Cerebellar nuclear complex (tissue), 1 donor: Measurements from ENCODE around the gene HNRNPAB.
"Not testable (repeated sequence)": the region's sequence is repeated elsewhere in the genome, so short reads cannot be mapped to it uniquely, and the experiment has no call there.

ENCODE experiments used
- DNase-seq, 2 experiments: peaks; one replicate each; lab custom pipeline; 2025; lab: John Stamatoyannopoulos, UW

HNRNPAB gene

DNA sequence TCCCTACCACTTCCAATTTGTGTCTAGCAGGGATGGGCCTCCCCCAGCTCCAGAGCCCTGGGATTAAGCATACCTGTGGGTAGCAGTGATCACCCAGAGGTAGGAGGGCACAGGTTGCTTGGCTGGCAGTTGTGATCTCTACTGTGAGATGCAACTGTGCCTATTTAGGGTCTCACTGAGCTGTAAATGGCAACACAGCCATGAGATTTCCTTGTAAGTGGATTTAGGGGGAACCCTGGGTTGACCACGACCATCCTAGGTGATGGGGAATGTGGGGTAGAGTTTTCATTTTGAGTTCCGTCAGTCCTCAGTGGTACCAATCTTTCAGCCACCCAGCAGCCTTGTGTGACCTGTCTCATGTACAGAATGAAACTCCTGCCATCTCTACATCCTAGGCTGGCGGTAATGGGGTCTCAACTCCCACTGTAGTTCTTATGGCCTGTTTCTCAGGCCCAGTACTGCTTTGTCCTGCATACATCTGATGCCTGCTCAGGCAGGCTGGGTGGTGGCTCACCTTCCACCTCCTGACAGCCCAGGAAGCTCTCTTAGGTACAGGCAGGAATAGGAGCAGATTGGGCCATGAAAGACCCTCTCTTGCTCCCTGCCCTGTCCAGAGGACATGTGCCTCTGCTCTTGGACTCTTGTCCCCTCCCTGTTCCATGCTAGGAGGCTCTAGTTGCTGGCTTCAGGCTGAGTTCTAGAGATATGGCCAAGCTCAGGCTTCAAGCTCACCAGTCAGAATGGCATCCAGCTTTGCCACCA, 8.1 kb downstream of the HNRNPAB start:
- no peak for DNase-seq

GRCh38 chr5:178213003-178213461, 8.7 kb downstream of the HNRNPAB start:
- no peak for DNase-seq

- no peak for DNase-seq
These were observed 9.4 kb downstream of the HNRNPAB start for GRCh38 chr5:178213748-178214151.

- no peak for DNase-seq
These were observed 9.9 kb downstream of the HNRNPAB start for GRCh38 chr5:178214160-178214803.

DNA sequence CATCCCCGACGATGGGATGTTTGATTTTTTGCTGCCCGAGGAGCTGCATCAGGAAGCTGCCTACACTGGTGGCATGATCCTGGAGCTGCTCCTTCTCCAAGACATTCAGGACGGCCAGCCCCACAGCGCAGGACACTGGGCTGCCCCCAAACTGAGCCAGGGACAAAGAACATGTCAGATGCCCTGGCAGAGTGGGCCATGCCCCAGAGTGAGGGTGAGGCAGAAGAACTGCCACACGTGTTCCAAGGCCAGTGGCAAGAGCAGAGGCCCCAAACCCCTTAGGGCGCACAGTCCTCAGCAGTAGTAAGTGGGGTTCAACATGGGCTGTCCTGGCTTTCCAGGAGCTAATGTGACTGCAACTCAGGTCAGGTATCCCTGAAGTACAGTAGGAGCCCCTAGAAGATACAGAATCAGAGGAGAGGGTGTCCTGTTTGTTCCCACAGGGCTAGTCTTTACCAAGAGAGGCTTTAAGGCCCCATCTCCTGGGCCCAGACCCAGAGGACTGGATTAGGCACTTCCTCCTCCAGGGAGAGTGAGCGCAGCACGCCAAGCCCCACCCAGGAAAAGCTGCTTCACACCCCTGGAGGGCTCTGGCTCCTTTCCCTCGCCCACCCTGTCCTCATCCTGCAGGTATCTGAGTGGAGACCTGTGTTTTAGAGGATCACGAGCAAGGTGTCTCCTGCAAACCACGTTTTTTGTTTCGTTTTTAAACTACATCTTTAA, 11.1 kb downstream of the HNRNPAB start:
- no peak for DNase-seq

- no peak for DNase-seq
These were observed 11.8 kb downstream of the HNRNPAB start for GRCh38 chr5:178216088-178216534.

DNA sequence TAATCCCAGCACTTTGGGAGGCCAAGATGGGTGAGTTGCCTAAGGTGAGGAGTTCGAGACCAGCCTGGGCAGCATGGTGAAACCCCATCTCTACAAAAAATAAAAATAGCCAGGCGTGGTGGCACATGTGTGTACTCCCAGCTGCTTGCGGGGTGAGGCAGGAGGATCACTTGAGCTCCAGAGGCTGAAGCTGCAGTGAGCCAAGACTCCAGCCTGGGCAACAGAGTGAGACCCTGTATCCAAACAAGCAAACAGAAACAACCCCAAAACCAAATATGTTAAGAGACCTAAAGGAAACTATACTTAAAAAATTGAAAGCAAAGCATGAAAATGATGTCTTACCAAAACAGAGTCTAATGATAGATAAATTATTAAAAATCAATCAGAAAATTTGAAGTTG, 12.4 kb downstream of the HNRNPAB start:
- DNase-seq: no peak

- DNase-seq: no peak
These were observed 14.0 kb downstream of the HNRNPAB start for GRCh38 chr5:178218237-178218776.

DNA sequence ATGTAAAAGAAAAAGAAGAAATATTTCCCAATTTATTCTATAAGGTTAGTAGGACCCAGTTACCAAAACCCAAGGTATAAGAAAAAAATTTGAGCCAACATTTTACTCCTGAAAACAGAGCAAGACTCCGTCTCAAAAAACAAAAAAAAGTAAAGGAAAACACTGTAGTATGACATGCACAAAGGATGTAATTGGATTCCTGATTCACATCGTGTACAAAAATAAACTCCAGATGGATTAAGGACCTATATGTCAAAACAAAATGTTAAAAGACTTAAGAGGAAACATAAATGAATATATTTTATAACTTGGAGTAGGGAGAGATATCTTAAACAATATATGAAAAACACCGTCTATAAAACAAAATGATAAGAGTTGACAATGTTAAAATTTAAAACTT, 14.5 kb downstream of the HNRNPAB start:
- no peak for DNase-seq

DNA sequence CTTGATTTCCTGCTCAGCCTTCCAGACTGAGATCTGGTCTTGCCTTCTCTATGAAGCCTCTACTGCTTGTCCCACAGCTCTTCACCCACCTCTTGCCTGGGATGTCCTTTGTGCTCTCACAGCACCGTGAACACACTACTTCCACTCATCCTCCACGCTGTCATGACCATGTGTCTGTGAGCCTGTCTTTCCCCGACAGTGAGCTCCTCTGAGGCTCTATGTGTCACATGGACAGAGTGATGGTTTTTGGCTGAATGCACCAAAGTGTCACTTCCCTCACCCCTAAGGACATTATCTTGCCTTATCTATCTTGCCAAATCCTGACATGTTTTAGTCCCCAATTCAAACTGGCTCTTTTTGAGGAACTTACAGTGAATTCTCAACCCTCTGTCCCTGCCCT, 16.9 kb downstream of the HNRNPAB start:
- DNase-seq: no peak

GRCh38 chr5:178221853-178222252, 17.5 kb downstream of the HNRNPAB start:
- DNase-seq: no peak

- DNase-seq: no peak
These were observed 18.0 kb downstream of the HNRNPAB start for GRCh38 chr5:178222292-178222691.

- DNase-seq: no peak
These were observed 19.0 kb downstream of the HNRNPAB start for GRCh38 chr5:178223196-178223773.

DNA sequence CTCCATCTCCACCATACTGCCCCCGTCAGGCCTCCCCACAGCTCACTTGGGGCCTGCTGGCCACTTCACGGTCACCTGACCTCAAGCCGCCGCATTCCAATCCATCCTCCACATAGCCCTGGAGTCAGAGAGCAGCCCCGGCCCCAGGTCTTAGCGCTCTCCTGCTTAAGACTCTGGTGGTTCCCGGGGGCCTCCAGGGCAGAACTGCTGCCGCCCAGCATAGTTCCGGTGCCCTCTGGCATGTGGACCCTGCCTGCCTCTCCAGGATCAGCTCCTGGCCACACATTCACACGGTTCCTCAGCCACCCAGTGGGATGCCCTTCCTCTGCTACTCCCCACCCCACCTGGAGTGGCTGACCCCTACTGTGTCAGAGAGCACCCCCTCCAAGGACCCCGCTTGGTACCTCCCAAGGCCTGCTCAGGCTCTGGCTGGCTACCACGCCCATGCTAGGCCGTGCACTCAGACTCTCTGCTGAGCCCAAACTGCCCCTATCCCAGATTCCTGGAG, 19.5 kb downstream of the HNRNPAB start:
- no peak for DNase-seq

- no peak for DNase-seq
These were observed 20.1 kb downstream of the HNRNPAB start for GRCh38 chr5:178224403-178224802.

GRCh38 chr5:178225174-178225573, 20.8 kb downstream of the HNRNPAB start:
- no peak for DNase-seq

- DNase-seq: no peak
These were observed 22.9 kb downstream of the HNRNPAB start for GRCh38 chr5:178227138-178227659.

DNA sequence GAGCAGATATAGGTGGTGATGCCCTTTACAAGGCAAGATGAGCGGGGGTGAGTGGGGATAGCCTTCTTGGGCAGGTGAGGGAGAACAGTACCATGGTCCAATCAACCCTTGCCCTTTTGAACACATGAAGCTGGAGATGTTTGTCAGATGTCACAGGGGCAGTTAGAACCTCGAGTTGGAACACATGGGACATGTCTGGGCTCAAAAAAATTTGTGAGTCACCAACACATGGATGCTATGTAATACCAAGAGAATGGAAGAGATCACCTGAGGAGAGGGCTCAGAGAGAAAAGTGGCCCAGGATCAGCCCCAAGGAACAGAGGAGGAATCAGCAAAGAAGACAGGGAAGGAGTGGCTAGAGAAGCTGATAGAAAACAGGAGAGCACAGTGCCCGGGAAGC, 23.6 kb downstream of the HNRNPAB start:
- no peak for DNase-seq

DNA sequence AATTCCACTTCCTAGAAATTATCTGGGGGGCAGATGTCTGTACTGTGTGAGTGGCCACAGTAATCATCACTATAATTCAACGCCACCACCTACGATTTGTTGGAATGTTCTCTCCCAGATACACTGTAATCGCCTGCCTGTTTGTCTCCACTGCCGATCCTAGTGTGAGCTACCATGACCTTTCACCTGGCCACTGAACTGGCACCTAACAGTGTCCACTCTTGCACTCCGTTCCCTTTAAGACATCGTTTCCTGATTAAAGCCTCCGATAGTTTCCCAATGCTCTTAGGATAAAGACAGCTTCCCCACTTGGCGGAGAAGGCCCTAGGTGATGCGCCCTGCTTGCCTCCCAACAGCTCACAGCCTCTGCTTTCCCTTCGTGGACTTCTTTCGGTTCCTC, 24.3 kb downstream of the HNRNPAB start:
- DNase-seq: no peak

- not testable (repeated sequence) for DNase-seq
These were observed 24.8 kb downstream of the HNRNPAB start for GRCh38 chr5:178229111-178229510.

GRCh38 chr5:178229861-178230260, 25.5 kb downstream of the HNRNPAB start:
- no peak for DNase-seq
